Mesenchymal stem cell (in vitro differentiated cells and primary cell): ENCODE results near the gene NXPH4.

ENCODE experiments used
- DNase-seq: peaks from one replicate; pipeline ENCODE4 v3.0.0-alpha.2; 2013
- H2AFZ ChIP-seq: one replicate; pipeline ENCODE4 v1.6.1; 2013; ENCODE audit warnings: low read depth, mild to moderate bottlenecking, control low read depth, inconsistent platforms, low read length, moderate library complexity
- H2AK5ac ChIP-seq: 2 replicates; pipeline ENCODE4 v1.6.1; 2013; ENCODE audit warnings: low read length, moderate library complexity, mild to moderate bottlenecking, inconsistent platforms; ENCODE audit not compliant: severe bottlenecking
- H2BK120ac ChIP-seq: one replicate; pipeline ENCODE4 v1.6.1; 2013; ENCODE audit warnings: low read depth, mild to moderate bottlenecking, inconsistent platforms, low read length, moderate library complexity
- H2BK12ac ChIP-seq, 2 experiments: one replicate each; pipeline ENCODE4 v1.6.1; 2013; ENCODE audit warnings: inconsistent platforms in 2 of 2, low read length in 2 of 2, mild to moderate bottlenecking in 2 of 2, moderate library complexity in 2 of 2, control low read depth in 1 of 2
- H2BK15ac ChIP-seq: one replicate; pipeline ENCODE4 v1.6.1; 2013; ENCODE audit warnings: mild to moderate bottlenecking, low read depth, inconsistent platforms; ENCODE audit not compliant: poor library complexity, severe bottlenecking
- H2BK5ac ChIP-seq: 2 replicates; pipeline ENCODE4 v1.6.1; 2013; ENCODE audit warnings: low read depth, mild to moderate bottlenecking, low read length, control low read depth, inconsistent platforms; ENCODE audit not compliant: poor library complexity, severe bottlenecking
- H3K14ac ChIP-seq, 2 experiments: one replicate each; pipeline ENCODE4 v1.6.1; 2013; ENCODE audit warnings: inconsistent platforms in 2 of 2, low read length in 2 of 2, control low read depth in 1 of 2, mild to moderate bottlenecking in 1 of 2, moderate library complexity in 1 of 2
- H3K18ac ChIP-seq, 2 experiments: one replicate each; pipeline ENCODE4 v1.6.1; 2013; ENCODE audit warnings: inconsistent platforms in 2 of 2, low read length in 2 of 2, control low read depth in 1 of 2, low read depth in 1 of 2, mild to moderate bottlenecking in 1 of 2
- H3K23ac ChIP-seq, 2 experiments: one replicate each; pipeline ENCODE4 v1.6.1; 2013; ENCODE audit warnings: inconsistent platforms in 2 of 2, low read length in 2 of 2, mild to moderate bottlenecking in 2 of 2, moderate library complexity in 2 of 2, control low read depth in 1 of 2
- H3K27ac ChIP-seq: 2 replicates; pipeline ENCODE4 v1.5.1; 2013; ENCODE audit warnings: mild to moderate bottlenecking, moderate library complexity, low read length, control low read depth, inconsistent platforms; ENCODE audit not compliant: poor library complexity, severe bottlenecking
- H3K27me3 ChIP-seq, 2 experiments: 2 replicates each; pipeline versions ENCODE4 v1.6.1 to v1.7.0; 2013; ENCODE audit warnings: low read length in 2 of 2, mild to moderate bottlenecking in 2 of 2, moderate library complexity in 2 of 2, control low read depth in 1 of 2, inconsistent platforms in 1 of 2; ENCODE audit not compliant: control insufficient read depth in 1 of 2, insufficient read depth in 1 of 2
- H3K36me3 ChIP-seq, 2 experiments: 2 replicates each; pipeline versions ENCODE4 v1.6.1 to v1.7.0; 2013; ENCODE audit warnings: low read length in 2 of 2, control low read depth in 1 of 2, inconsistent platforms in 1 of 2, low read depth in 1 of 2, mild to moderate bottlenecking in 1 of 2; ENCODE audit not compliant: insufficient read depth in 2 of 2, control insufficient read depth in 1 of 2
- H3K4ac ChIP-seq, 2 experiments: one replicate each; pipeline ENCODE4 v1.6.1; 2013; ENCODE audit warnings: inconsistent platforms in 2 of 2, low read length in 2 of 2, mild to moderate bottlenecking in 2 of 2, moderate library complexity in 2 of 2, control low read depth in 1 of 2, low read depth in 1 of 2
- H3K4me1 ChIP-seq: 2 replicates; pipeline ENCODE4 v1.6.1; 2013; ENCODE audit warnings: low read depth, low read length, control low read depth; ENCODE audit not compliant: control insufficient read depth, insufficient read depth
- H3K4me2 ChIP-seq: 2 replicates; pipeline ENCODE4 v1.6.1; 2013; ENCODE audit warnings: low read length, mild to moderate bottlenecking, inconsistent platforms; ENCODE audit not compliant: poor library complexity, severe bottlenecking
- H3K4me3 ChIP-seq, 2 experiments: 2 replicates each; pipeline versions ENCODE4 v1.5.1 to v1.7.0; 2013; ENCODE audit warnings: low read length in 2 of 2, mild to moderate bottlenecking in 2 of 2, control low read depth in 1 of 2, low read depth in 1 of 2; ENCODE audit not compliant: insufficient read depth in 1 of 2
- H3K79me1 ChIP-seq: replicated peaks from 2 replicates; pipeline ENCODE4 v1.6.1; 2013; ENCODE audit warnings: mild to moderate bottlenecking, control low read depth, low read length, inconsistent platforms; ENCODE audit not compliant: poor library complexity, severe bottlenecking
- H3K9ac ChIP-seq: 2 replicates; pipeline ENCODE4 v1.7.0; 2013; ENCODE audit warnings: mild to moderate bottlenecking, low read length, moderate library complexity
- H3K9me3 ChIP-seq: 2 replicates; pipeline ENCODE4 v1.7.0; 2013; ENCODE audit warnings: mild to moderate bottlenecking, low read length; ENCODE audit not compliant: control insufficient read depth
- H4K8ac ChIP-seq: one replicate; pipeline ENCODE4 v1.6.1; 2013; ENCODE audit warnings: inconsistent platforms, mild to moderate bottlenecking, low read length, moderate library complexity
- H4K91ac ChIP-seq: one replicate; pipeline ENCODE4 v1.6.1; 2013; ENCODE audit warnings: mild to moderate bottlenecking, low read length, inconsistent platforms
- WGBS: methylation state at CpG from one replicate; pipeline ENCODE4 v1.1.7; 2013; ENCODE audit warnings: mixed read lengths; 5-methylcytosine and 5-hydroxymethylcytosine counted together

The NXPH4 gene

GRCh38 chr12:57261428-57261865, 44.9 kb downstream of the NXPH4 start:
- no peaks in the 10 kb centered on the region for H3K9me3 ChIP-seq
- H3K27me3 ChIP-seq = no peaks in the 10 kb centered on the region
- H2BK12ac ChIP-seq = no peak overlapping the region
- no peak overlapping the region for H4K91ac ChIP-seq
- H2BK15ac ChIP-seq = no peak overlapping the region
- no peak overlapping the region for H3K4me2 ChIP-seq
- H3K9ac ChIP-seq = no peak overlapping the region
- H2BK120ac ChIP-seq = no peak overlapping the region
- H3K36me3 ChIP-seq = peaks cover 32 to 78% of the 10 kb centered on the region in 2 experiments
- H2AFZ ChIP-seq = no peak overlapping the region
- no peak overlapping the region for H3K27ac ChIP-seq
- no peak overlapping the region for H3K4ac ChIP-seq
- no peak for DNase-seq
- no peak overlapping the region for H3K18ac ChIP-seq
- H3K4me3 ChIP-seq = no peak overlapping the region
- WGBS = 17% methylated on average over 1 of the region's 2 CpGs
- no peaks in the 10 kb centered on the region for H3K4me1 ChIP-seq
- H2BK5ac ChIP-seq = no peak overlapping the region
- H3K23ac ChIP-seq = no peak overlapping the region
- no peak overlapping the region for H3K14ac ChIP-seq
- no peak overlapping the region for H2AK5ac ChIP-seq
- no peaks in the 10 kb centered on the region for H3K79me1 ChIP-seq
- H4K8ac ChIP-seq = no peak overlapping the region

DNA sequence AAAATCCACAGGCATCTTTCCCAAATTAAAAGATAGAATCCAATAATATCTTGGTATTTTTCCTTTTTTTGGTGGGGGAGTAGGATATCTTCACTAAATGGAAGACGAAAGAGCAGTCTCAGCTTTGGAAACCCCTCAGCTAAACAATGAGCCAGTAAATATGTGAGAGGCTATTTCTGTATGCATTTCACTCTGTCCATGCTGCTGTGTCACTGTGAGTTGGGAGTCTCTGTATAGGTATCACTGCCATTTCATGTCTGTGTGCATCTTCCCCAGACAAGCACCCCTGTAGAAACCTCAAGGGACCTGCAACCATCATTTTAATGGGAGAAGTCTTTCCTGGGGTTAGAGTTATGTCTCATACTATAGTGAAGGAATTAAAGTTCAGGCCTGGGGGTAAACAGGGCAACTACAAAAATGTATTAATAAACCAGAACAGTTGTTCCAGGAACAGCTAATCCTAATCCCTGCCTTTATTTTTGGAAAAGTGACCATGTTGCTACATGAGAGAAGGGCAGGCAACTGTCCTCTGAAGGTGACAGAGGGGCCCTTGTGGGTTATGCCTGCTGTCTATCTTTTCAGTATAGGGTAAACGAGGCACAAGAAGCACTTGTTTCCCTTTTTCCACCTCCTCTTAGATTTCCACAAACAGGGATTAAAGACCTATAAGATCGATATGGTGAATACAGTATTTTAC, 45.7 kb downstream of the NXPH4 start:
- 80% methylated on average over 1 of the region's 3 CpGs for WGBS
- no peaks in the 10 kb centered on the region for H3K4me1 ChIP-seq
- H3K4me2 ChIP-seq = no peak overlapping the region

GRCh38 chr12:57263096-57263495, 46.5 kb downstream of the NXPH4 start:
- H3K4me3 ChIP-seq = no peak overlapping the region
- H3K4ac ChIP-seq = no peak overlapping the region
- H2BK15ac ChIP-seq = no peak overlapping the region
- no peak overlapping the region for H2AFZ ChIP-seq
- H3K27me3 ChIP-seq = no peaks in the 10 kb centered on the region
- H2BK12ac ChIP-seq = no peak overlapping the region
- no peak overlapping the region for H4K91ac ChIP-seq
- peaks cover 35 to 77% of the 10 kb centered on the region in 2 experiments for H3K36me3 ChIP-seq
- H3K27ac ChIP-seq = no peak overlapping the region
- WGBS = 87% methylated on average over 2 of the region's 2 CpGs
- H2BK120ac ChIP-seq = no peak overlapping the region
- no peak for DNase-seq
- no peak overlapping the region for H3K4me2 ChIP-seq
- H3K14ac ChIP-seq = no peak overlapping the region
- no peak overlapping the region for H3K23ac ChIP-seq
- no peak overlapping the region for H2BK5ac ChIP-seq
- H3K9ac ChIP-seq = no peak overlapping the region
- no peaks in the 10 kb centered on the region for H3K79me1 ChIP-seq
- H3K9me3 ChIP-seq = no peaks in the 10 kb centered on the region
- no peak overlapping the region for H4K8ac ChIP-seq
- H2AK5ac ChIP-seq = no peak overlapping the region
- H3K18ac ChIP-seq = no peak overlapping the region
- no peaks in the 10 kb centered on the region for H3K4me1 ChIP-seq

More for the DNA sequence above, 45.7 kb downstream of the NXPH4 start:
- Histone ChIP-seq H3K4ac (no peak overlapping the region), H4K91ac (no peak overlapping the region), H2AK5ac (no peak overlapping the region), H2BK15ac (no peak overlapping the region), H3K9me3 (no peaks in the 10 kb centered on the region), H2BK5ac (no peak overlapping the region), H3K14ac (no peak overlapping the region), H3K36me3 (peaks cover 37 to 77% of the 10 kb centered on the region in 2 experiments), H3K18ac (no peak overlapping the region), H3K79me1 (no peaks in the 10 kb centered on the region), H2BK12ac (no peak overlapping the region), H3K9ac (no peak overlapping the region), H3K27ac (no peak overlapping the region), H4K8ac (no peak overlapping the region), H2AFZ (no peak overlapping the region), H3K23ac (no peak overlapping the region), H3K27me3 (no peaks in the 10 kb centered on the region), H3K4me3 (no peak overlapping the region), H2BK120ac (no peak overlapping the region)
- DNase-seq = no peak

DNA sequence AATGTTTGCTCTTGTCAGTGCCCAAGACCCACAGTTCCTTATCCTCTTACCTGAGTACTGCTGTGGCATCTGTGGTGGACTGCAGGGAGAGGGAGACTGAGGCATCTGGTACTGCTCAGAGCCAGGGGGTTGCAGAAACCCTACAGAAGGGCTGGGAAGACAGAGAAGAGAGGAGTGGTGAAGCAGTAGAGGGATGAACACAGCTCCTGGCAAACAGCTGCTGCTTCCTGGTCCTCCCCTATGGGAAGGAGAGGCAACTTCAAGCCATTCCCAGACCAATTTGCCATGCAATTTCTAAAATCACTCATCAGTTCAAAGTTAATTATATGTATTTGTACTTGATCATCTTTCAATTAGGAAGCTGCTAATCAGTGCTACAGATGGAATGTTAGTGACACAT, 50.1 kb downstream of the NXPH4 start:
- Histone ChIP-seq H3K79me1 (no peaks in the 10 kb centered on the region), H2BK15ac (no peak overlapping the region), H3K9me3 (no peaks in the 10 kb centered on the region), H4K91ac (no peak overlapping the region), H3K27me3 (no peaks in the 10 kb centered on the region), H2BK5ac (no peak overlapping the region), H3K23ac (no peak overlapping the region), H3K36me3 (peaks cover 30 to 71% of the 10 kb centered on the region in 2 experiments), H2AFZ (no peak overlapping the region), H4K8ac (no peak overlapping the region), H3K4me1 (no peaks in the 10 kb centered on the region), H2BK120ac (no peak overlapping the region), H2AK5ac (no peak overlapping the region), H3K14ac (no peak overlapping the region), H3K18ac (no peak overlapping the region), H3K9ac (no peak overlapping the region), H3K4ac (no peak overlapping the region), H2BK12ac (no peak overlapping the region), H3K27ac (no peak overlapping the region), H3K4me3 (no peak overlapping the region), H3K4me2 (no peak overlapping the region)
- DNase-seq = no peak
